Loucy (cell line): ENCODE data around the gene SHC4.

Experiments
- EZH2phosphoT487 ChIP-seq: fragments of 200-600 bp; IDR thresholded peaks from 2 replicates; pipeline ENCODE4 v1.6.1; 2018; ENCODE audit warnings: antibody characterized with exemption, mild to moderate bottlenecking, moderate library complexity, borderline replicate concordance
- TF ChIP-seq, protein P1 (sequence below): fragments of 200-600 bp; sonication (generic); conservative IDR thresholded peaks from 2 replicates; pipeline ENCODE4 v1.5.1; 2014; ENCODE audit warnings: mild to moderate bottlenecking, antibody characterized with exemption, low read length

- TF ChIP-seq, protein P1, sequence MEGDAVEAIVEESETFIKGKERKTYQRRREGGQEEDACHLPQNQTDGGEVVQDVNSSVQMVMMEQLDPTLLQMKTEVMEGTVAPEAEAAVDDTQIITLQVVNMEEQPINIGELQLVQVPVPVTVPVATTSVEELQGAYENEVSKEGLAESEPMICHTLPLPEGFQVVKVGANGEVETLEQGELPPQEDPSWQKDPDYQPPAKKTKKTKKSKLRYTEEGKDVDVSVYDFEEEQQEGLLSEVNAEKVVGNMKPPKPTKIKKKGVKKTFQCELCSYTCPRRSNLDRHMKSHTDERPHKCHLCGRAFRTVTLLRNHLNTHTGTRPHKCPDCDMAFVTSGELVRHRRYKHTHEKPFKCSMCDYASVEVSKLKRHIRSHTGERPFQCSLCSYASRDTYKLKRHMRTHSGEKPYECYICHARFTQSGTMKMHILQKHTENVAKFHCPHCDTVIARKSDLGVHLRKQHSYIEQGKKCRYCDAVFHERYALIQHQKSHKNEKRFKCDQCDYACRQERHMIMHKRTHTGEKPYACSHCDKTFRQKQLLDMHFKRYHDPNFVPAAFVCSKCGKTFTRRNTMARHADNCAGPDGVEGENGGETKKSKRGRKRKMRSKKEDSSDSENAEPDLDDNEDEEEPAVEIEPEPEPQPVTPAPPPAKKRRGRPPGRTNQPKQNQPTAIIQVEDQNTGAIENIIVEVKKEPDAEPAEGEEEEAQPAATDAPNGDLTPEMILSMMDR = no peak
- no peak for TF ChIP-seq EZH2phosphoT487
Observed at GRCh38 chr15:48976444-48977088, 12.8 kb upstream of the SHC4 start.
